GM12874 (cell line): ENCODE results near the gene MFSD12.

Experiments
- TF ChIP-seq, protein P1 (sequence below): IDR thresholded peaks from 2 replicates; pipeline ENCODE4 v1.5.1; 2011; ENCODE audit warnings: low read depth, mild to moderate bottlenecking, control low read depth, low read length, moderate library complexity; ENCODE audit not compliant: insufficient read depth

Gene MFSD12

DNA sequence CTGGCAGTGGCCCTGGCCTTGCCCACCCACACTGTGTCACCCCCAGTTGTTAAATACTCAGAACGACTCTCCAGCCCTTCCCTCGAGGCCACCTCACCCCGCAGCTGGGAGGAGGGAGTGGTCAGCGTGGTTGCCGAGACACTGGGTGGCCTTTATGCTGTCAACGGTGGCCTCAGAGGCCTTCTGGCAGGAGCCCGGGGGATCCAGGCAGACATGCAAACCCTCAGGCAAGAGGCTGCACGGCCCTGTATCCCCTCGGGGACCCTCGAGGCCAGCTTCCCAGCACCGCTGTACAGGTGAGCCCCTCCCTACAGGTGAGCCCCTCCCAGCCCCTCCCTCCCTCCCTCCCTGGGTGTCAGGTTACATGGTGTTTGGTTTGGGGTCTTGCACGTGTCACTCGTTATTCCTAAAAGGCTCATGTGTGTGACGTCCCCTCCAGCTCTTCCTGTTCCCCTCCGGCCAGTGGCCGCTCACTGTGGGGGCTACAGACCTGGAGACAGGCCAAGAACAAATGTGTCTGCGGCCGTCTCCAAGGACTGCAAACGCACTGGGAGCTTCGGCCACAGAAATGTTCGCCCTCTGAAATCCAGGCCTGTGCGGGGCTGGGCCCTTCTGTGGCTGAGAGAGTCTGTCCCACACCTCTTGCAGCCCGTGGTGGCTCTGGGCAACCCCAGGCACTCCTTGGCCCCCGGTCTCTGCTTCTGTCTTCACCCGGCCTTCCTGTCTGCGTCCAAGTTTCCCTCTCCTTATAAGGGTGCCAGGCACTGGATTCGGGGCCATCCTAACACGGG lies 18.2 kb downstream of the MFSD12 start, which contains the start of gene TEKTIP1:
TSS of gene TEKTIP1 (plus strand) at position 210 of the 791 bp plus-strand sequence. CDS start at position 214, 4 bp downstream.
- TF ChIP-seq, protein P1, sequence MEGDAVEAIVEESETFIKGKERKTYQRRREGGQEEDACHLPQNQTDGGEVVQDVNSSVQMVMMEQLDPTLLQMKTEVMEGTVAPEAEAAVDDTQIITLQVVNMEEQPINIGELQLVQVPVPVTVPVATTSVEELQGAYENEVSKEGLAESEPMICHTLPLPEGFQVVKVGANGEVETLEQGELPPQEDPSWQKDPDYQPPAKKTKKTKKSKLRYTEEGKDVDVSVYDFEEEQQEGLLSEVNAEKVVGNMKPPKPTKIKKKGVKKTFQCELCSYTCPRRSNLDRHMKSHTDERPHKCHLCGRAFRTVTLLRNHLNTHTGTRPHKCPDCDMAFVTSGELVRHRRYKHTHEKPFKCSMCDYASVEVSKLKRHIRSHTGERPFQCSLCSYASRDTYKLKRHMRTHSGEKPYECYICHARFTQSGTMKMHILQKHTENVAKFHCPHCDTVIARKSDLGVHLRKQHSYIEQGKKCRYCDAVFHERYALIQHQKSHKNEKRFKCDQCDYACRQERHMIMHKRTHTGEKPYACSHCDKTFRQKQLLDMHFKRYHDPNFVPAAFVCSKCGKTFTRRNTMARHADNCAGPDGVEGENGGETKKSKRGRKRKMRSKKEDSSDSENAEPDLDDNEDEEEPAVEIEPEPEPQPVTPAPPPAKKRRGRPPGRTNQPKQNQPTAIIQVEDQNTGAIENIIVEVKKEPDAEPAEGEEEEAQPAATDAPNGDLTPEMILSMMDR, result no peak

DNA sequence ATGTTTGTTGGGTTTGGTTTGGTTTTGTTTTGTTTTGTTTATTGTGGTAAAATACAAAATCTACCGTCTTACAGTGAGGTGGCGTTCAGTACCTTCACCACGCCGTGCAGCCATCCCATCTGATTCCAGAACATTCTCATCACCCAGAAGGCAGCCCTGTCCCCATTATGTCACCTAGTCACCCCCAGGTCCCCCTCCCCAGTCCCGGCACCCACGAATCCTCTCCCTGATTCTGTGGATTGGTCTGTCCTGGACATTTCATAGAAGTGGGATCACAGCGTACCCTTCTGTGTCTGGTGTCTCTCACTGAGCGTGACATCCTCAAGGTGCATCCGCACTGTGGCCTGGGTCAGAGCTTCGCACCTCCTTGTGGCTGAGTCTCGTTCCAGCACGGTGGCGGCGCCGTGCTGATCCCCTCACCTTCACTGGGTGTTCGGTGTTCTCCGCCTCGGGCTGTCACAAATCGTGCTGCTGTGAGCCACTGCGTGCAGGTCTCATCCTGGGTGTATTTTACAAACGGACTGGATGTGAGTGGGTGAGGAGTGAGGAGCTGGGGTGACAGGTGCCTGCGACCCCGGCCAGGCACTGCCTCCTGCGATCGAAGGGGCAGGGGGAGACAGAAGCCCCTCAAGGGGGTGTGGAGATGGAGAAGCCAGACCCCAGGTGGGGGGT lies 19.0 kb downstream of the MFSD12 start:
- TF ChIP-seq, protein P1, result no peak

DNA sequence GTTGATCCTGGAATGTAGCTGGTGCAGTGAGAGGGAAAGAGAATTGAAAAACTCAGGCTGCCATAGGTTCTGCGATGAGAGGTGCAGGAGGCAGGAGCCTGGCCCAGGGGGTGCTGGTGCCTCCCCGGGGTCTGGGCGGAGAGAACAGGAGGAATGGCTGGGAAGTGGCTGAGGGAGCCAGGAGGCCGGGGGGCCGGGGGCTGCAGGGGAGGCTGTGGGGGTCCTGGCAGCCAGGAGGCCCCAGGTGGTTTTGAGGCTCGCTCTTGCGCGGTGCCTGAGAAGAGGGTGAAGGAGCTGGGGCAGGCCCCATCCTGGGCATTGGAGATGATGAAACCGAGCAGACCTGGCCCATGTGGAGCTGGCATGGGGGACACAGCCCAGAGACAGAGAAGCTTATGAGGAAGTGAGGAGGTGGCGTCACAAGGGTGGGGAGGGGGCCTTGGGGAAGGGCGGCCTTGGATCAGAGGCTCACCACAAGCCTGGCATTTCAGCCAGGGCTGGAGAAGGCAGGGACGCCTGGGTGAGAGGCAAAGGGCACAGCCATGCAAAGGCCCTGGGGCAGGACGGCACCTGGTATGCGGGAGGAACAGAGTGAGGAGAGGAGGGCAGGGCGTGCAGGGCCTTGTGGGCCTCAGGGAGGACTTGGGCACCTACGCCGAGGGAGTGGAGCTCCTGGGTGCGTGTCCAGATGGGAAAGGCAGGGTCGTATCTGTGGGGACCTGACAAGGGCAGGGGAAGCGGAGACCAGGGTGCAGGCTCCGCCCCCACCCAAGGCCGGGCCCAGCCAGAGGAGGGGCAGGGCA lies 19.7 kb downstream of the MFSD12 start:
- TF ChIP-seq, protein P1, result no peak

DNA sequence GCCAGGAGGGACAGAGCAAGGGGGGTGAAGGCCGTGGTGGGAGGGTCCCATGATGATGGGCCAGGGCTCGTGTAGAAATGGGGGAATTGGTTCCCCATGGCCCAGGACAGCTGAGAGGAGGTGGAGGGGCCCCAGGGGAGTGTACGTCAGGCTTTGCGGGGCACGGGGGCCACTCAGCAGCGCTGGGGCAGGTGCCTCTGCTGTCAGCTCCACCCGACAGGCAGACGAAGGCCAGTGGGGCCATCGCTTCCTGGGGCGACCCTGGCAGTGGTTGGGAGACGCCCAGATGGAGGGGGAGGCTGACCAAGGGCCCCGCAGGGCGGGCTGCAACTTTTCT lies 20.3 kb downstream of the MFSD12 start:
- TF ChIP-seq, protein P1, result no peak

DNA sequence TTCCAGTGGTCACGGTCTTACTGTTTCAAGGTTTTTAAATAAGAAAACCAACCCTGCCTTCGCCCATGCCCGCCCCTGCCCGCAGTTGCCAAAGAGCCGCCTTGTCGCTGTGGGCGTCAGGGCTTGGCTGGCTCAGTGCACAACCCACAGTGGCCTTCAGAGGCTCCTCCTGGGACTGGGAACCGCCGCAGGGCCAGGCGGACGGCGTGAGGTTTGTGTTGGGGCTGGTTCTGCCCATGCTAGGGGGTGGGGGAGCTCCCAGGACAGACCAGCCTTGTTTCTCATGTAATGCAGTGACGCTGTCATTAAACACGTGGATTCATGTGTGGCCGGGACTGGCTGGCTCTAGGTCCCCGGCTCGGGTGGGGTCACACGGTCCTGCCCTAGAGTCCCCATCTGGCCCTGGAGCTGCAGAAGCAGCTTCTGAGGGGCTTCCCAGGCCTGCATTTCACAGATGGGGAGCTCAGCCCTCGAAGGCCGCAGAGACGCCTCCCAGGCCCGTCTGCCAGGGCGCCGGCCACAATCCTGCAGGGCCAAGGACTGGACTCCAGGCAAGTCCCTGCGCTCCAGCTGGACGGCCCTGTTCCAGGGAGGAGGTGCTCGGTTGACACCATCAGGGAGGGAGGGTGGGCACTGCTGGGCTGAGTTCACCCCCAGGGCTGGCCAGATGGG lies 20.8 kb downstream of the MFSD12 start:
- TF ChIP-seq, protein P1, result no peak

DNA sequence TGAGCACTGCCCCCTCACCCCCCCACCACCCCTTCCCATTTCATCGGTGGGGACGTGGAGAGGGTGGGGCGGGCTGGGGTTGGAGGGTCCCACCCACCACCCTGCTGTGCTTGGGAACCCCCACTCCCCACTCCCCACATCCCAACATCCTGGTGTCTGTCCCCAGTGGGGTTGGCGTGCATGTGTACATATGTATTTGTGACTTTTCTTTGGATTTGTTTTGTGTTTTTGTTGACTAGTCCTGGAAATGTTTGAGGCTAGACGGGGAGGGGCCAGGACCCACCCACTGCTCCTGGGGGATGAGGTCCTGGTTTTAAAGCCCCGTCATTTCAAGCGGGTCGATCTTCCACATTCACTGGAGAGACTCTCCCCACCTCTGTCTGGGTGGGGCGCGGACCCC lies 21.4 kb downstream of the MFSD12 start:
- TF ChIP-seq, protein P1, result no peak
